Erythroblast (primary cell): ENCODE results near the gene GPRIN3.

Experiments
- GATA1 ChIP-seq: IDR thresholded peaks from 2 replicates; pipeline ENCODE4 v1.6.1; 2011; ENCODE audit warnings: low read depth, mild to moderate bottlenecking, control low read depth, low read length, moderate library complexity
- POLR2A ChIP-seq: IDR thresholded peaks from 2 replicates; pipeline ENCODE4 v1.6.1; 2011; ENCODE audit warnings: mild to moderate bottlenecking, low read length

DNA sequence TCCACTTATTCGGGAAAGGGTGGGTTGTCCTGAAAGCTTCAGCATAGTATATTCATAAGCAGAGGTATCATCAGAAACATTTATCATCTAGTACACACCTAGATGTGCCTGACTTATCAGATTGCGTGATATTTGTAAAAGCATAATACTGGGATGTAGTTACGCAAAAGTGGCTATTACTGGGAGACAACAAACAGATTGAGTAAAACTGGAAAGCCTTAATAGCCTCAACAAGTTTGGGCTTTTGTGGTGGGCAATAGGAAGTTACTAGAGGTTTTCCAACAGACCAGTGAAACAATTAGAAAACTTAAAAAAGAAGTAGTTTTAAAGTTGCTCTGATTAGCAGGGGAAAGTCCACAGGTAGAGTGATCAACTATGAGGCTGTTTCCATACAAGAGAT is 39.8 kb downstream of the GPRIN3 start:
- no peak for TF ChIP-seq POLR2A
- no peak for TF ChIP-seq GATA1
